Astrocyte of the cerebellum (primary cell): ENCODE results near the gene C1QTNF6.

ENCODE experiments used
- DNase-seq: peaks from one replicate; pipeline ENCODE4 v3.0.0-alpha.2; 2011; ENCODE audit warnings: low read depth
- H3K4me3 ChIP-seq: 2 replicates; pipeline ENCODE4 v1.5.1; 2011; ENCODE audit warnings: mild to moderate bottlenecking, low read depth, low read length, moderate library complexity
- CTCF ChIP-seq: IDR thresholded peaks from 2 replicates; pipeline ENCODE4 v1.5.1; 2012; ENCODE audit warnings: low read length, low read depth, moderate library complexity, mild to moderate bottlenecking; ENCODE audit errors: missing control alignments
- in situ Hi-C: cut with HindIII; loops from 2 replicates; pipeline ENCODE4 v1.10.0; 2017; ENCODE audit warnings: low sequenced_read_pairs

C1QTNF6 gene

DNA sequence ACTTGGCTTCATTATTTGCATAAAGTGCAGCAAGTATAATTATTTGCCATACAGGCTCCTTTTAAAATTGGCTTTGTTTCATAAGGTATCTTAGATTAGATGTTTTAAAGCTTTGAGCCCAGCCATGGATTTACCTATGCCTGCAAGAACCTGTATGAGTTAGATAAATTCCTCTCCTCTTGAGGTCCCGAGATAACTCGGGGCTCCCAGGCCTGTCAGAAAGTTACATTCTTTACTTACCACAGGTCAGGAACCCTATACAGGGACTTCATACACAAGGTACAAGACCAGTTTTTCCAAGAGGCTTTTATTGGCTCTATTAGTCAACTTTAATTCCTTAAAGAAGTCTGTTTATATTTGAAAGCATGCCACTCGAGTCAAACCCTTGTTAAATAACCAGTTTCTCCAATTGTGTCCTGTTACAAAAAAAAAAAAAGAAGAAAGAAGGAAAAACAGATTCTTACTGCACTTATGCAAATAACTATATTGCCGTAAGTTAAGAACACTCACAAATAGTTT, 2.3 kb upstream of the C1QTNF6 start:
- DNase-seq = no peak
- no peak for TF ChIP-seq CTCF
- no peak overlapping the region for H3K4me3 ChIP-seq
- in situ Hi-C loops = no loop called here

- DNase-seq = no peak
These were observed 937 bp upstream of the C1QTNF6 start for GRCh38 chr22:37188901-37189466.

GRCh38 chr22:37187552-37187890, 526 bp downstream of the C1QTNF6 start:
- in situ Hi-C loops = no loop called here
- peak overlapping the region; percentile 44 for H3K4me3 ChIP-seq
- DNase-seq = no peak
- no peak for TF ChIP-seq CTCF

More at GRCh38 chr22:37188901-37189466, 937 bp upstream of the C1QTNF6 start:
- no peak overlapping the region for H3K4me3 ChIP-seq
- in situ Hi-C loops = no loop called here
- TF ChIP-seq CTCF = no peak

GRCh38 chr22:37186997-37187522, 987 bp downstream of the C1QTNF6 start:
- in situ Hi-C loops = no loop called here

GRCh38 chr22:37186228-37186996, 1.6 kb downstream of the C1QTNF6 start:
- DNase-seq = peak; percentile 63
- TF ChIP-seq CTCF = no peak
- H3K4me3 ChIP-seq = no peak overlapping the region
- in situ Hi-C loops = no loop called here

More at GRCh38 chr22:37186997-37187522, 987 bp downstream of the C1QTNF6 start:
- TF ChIP-seq CTCF = no peak
- H3K4me3 ChIP-seq = peak overlapping the region; percentile 44
- DNase-seq = no peak

GRCh38 chr22:37185646-37186227, 2.3 kb downstream of the C1QTNF6 start:
- DNase-seq = no peak
- no peak for TF ChIP-seq CTCF
- H3K4me3 ChIP-seq = no peak overlapping the region
- in situ Hi-C loops = no loop called here
